ENCODE results near the gene PCDHGA2.

DNA sequence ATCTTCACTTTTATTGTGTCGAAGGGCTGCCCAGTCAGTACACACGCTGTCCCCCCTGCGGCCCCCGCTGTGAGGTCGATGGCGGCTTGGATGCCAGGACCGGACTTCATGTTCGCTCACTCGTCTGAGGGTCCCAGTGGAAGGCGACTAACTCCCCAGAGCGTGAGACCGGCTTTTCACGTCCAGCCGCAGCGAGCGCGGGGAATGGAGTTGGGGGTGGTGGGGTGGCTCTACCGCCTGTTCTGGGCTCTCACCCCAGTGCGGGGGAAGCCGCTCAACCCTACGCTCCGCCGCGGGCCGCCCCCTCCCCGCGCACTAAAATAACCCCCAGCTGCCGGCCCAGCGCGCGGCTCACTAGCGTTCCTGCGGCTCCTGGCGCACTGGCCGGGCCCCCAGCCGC is 34.8 kb upstream of the PCDHGA2 start, which contains the start of gene SLC25A2:
- TF ChIP-seq, protein P1, sequence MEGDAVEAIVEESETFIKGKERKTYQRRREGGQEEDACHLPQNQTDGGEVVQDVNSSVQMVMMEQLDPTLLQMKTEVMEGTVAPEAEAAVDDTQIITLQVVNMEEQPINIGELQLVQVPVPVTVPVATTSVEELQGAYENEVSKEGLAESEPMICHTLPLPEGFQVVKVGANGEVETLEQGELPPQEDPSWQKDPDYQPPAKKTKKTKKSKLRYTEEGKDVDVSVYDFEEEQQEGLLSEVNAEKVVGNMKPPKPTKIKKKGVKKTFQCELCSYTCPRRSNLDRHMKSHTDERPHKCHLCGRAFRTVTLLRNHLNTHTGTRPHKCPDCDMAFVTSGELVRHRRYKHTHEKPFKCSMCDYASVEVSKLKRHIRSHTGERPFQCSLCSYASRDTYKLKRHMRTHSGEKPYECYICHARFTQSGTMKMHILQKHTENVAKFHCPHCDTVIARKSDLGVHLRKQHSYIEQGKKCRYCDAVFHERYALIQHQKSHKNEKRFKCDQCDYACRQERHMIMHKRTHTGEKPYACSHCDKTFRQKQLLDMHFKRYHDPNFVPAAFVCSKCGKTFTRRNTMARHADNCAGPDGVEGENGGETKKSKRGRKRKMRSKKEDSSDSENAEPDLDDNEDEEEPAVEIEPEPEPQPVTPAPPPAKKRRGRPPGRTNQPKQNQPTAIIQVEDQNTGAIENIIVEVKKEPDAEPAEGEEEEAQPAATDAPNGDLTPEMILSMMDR (IDR thresholded peaks at IDR 0.05): no peak
- TF ChIP-seq SMAD3 (CRISPR knock-in tag; IDR thresholded peaks at IDR 0.05; ENCODE audit: borderline replicate concordance) (no peak), CREM (CRISPR knock-in tag; IDR thresholded peaks at IDR 0.05) (no peak), SP1 (CRISPR knock-in tag; conservative IDR thresholded peaks at IDR 0.05) (no peak), ZNF416 (CRISPR knock-in tag; IDR thresholded peaks at IDR 0.05) (no peak), JUN (CRISPR knock-in tag; IDR thresholded peaks at IDR 0.05) (no peak), TEAD4 (CRISPR knock-in tag; IDR thresholded peaks at IDR 0.05) (no peak), ZNF219 (CRISPR knock-in tag; IDR thresholded peaks at IDR 0.05; ENCODE audit: borderline replicate concordance) (no peak), CREB1 (CRISPR knock-in tag; IDR thresholded peaks at IDR 0.05) (no peak), RELA (CRISPR knock-in tag; IDR thresholded peaks at IDR 0.05; ENCODE audit: borderline replicate concordance) (no peak), NR2C2 (CRISPR knock-in tag; IDR thresholded peaks at IDR 0.05) (no peak)
- TF ChIP-seq, protein P2, sequence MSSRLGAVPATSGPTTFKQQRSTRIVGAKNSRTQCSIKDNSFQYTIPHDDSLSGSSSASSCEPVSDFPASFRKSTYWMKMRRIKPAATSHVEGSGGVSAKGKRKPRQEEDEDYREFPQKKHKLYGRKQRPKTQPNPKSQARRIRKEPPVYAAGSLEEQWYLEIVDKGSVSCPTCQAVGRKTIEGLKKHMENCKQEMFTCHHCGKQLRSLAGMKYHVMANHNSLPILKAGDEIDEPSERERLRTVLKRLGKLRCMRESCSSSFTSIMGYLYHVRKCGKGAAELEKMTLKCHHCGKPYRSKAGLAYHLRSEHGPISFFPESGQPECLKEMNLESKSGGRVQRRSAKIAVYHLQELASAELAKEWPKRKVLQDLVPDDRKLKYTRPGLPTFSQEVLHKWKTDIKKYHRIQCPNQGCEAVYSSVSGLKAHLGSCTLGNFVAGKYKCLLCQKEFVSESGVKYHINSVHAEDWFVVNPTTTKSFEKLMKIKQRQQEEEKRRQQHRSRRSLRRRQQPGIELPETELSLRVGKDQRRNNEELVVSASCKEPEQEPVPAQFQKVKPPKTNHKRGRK (CRISPR knock-in tag; IDR thresholded peaks at IDR 0.05; ENCODE audit: borderline replicate concordance): no peak
- TF ChIP-seq, protein P3, sequence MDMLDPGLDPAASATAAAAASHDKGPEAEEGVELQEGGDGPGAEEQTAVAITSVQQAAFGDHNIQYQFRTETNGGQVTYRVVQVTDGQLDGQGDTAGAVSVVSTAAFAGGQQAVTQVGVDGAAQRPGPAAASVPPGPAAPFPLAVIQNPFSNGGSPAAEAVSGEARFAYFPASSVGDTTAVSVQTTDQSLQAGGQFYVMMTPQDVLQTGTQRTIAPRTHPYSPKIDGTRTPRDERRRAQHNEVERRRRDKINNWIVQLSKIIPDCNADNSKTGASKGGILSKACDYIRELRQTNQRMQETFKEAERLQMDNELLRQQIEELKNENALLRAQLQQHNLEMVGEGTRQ (CRISPR knock-in tag; IDR thresholded peaks at IDR 0.05): no peak
- TF ChIP-seq, protein P4, sequence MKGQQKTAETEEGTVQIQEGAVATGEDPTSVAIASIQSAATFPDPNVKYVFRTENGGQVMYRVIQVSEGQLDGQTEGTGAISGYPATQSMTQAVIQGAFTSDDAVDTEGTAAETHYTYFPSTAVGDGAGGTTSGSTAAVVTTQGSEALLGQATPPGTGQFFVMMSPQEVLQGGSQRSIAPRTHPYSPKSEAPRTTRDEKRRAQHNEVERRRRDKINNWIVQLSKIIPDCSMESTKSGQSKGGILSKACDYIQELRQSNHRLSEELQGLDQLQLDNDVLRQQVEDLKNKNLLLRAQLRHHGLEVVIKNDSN (CRISPR knock-in tag; IDR thresholded peaks at IDR 0.05): no peak

All from WTC11 (cell line).